ENCODE data around the gene NRXN3. TPM values are rescaled to one million over a fixed set of nuclear protein-coding genes. Genes with fewer than 3 reads are reported as not detected.

Gene NRXN3
- total and polyA plus RNA-seq, 2 of the 13 experiments (the other 11 are each of a cell fraction or from before 2014, with no cell fraction given), result 0.03 TPM; not detected in 1

GRCh38 chr14:78982551-78982950 is 812.4 kb downstream of the NRXN3 start:
- H3K9me3 ChIP-seq (ENCODE audit: low read length), result peaks cover 21% of the 10 kb centered on the region; the same call in 1 of the 2 replicates
- FAIRE-seq, result no peak
- in situ Hi-C loops (cut with HindIII; ENCODE audit: extremely low pct_ligation_motif_present, low pct_unique_long_range_greater_than_20kb) (no loop called here), intact Hi-C loops (cut with micrococcal nuclease; ENCODE audit: unreplicated experiment) (no loop called here)
- ChIA-PET CTCF (ENCODE audit: low intra/inter-chr PET ratio, low total read pairs) (no interaction called here), POLR2A (no interaction called here)
- no peak for TF ChIP-seq SOX13 (IDR thresholded peaks at IDR 0.05)
- no peak for TF ChIP-seq SOX13 (CRISPR knock-in tag; conservative IDR thresholded peaks at IDR 0.05 in 1 of 2, IDR thresholded peaks at IDR 0.05 in 1 of 2)
- no peak for TF ChIP-seq ZFP41 (CRISPR knock-in tag; IDR thresholded peaks at IDR 0.05; ENCODE audit: borderline replicate concordance)
- TF ChIP-seq FOXK1 (CRISPR knock-in tag; IDR thresholded peaks at IDR 0.05; ENCODE audit: borderline replicate concordance, low read depth), result no peak
- no peak for TF ChIP-seq ZBTB21 (CRISPR knock-in tag; IDR thresholded peaks at IDR 0.05)
- no peak for TF ChIP-seq ZBTB42 (CRISPR knock-in tag; IDR thresholded peaks at IDR 0.05)
- TF ChIP-seq MAFF (IDR thresholded peaks at IDR 0.05; ENCODE audit: low read depth, low read length), result no peak
- TF ChIP-seq ZNF788 (CRISPR knock-in tag; IDR thresholded peaks at IDR 0.05; ENCODE audit: borderline replicate concordance), result no peak
- H3K79me2 ChIP-seq (ENCODE audit: insufficient read depth, low read length), result no peaks in the 10 kb centered on the region
- BruUV-seq (replicated peaks), result no TSS peak
- DNase-seq (ENCODE audit: low spot score), result no peak
- no peak overlapping the region for H3K27ac ChIP-seq (ENCODE audit: extremely low read length, insufficient read depth, low read length)
- no peak overlapping the region for H2AFZ ChIP-seq (ENCODE audit: low read length)
- H4K20me1 ChIP-seq (ENCODE audit: insufficient read depth, low read length), result no peaks in the 10 kb centered on the region
- H3K4me1 ChIP-seq (ENCODE audit: insufficient read depth, low read length), result no peaks in the 10 kb centered on the region
- 4% methylated on average over 2 of the region's 2 CpGs for WGBS (ENCODE audit: low lambda C conversion rate)
- ATAC-seq, result no peak
- H3K4me2 ChIP-seq (ENCODE audit: low read depth, low read length), result no peak overlapping the region
- no peak overlapping the region for H3K9ac ChIP-seq (ENCODE audit: insufficient read depth, low read depth, low read length)
- no peak overlapping the region for H3K4me3 ChIP-seq (replicated peaks in 1 of 3; ENCODE audit: insufficient read depth in 1 of 3, low read depth in 2 of 3, low read length in 3 of 3)
- H3K36me3 ChIP-seq (replicated peaks in 1 of 2; ENCODE audit: control insufficient read depth in 1 of 2, insufficient read depth in 2 of 2, low read length in 2 of 2), result no peaks in the 10 kb centered on the region
- H3K27me3 ChIP-seq (ENCODE audit: control insufficient read depth in 1 of 2, insufficient read depth in 2 of 2, low read length in 2 of 2), result no peaks in the 10 kb centered on the region

GRCh38 chr14:78983126-78983525 is 813.0 kb downstream of the NRXN3 start:
- Histone ChIP-seq H3K27me3 (ENCODE audit: control insufficient read depth in 1 of 2, insufficient read depth in 2 of 2, low read length in 2 of 2) (no peaks in the 10 kb centered on the region), H4K20me1 (ENCODE audit: insufficient read depth, low read length) (no peaks in the 10 kb centered on the region), H3K36me3 (replicated peaks in 1 of 2; ENCODE audit: control insufficient read depth in 1 of 2, insufficient read depth in 2 of 2, low read length in 2 of 2) (no peaks in the 10 kb centered on the region), H2AFZ (ENCODE audit: low read length) (no peak overlapping the region), H3K4me3 (replicated peaks in 1 of 3; ENCODE audit: insufficient read depth in 1 of 3, low read depth in 2 of 3, low read length in 3 of 3) (no peak overlapping the region), H3K27ac (ENCODE audit: extremely low read length, insufficient read depth, low read length) (no peak overlapping the region), H3K9ac (ENCODE audit: insufficient read depth, low read depth, low read length) (no peak overlapping the region), H3K4me2 (ENCODE audit: low read depth, low read length) (no peak overlapping the region), H3K9me3 (ENCODE audit: low read length) (peaks cover 16% of the 10 kb centered on the region; the same call in 1 of the 2 replicates), H3K4me1 (ENCODE audit: insufficient read depth, low read length) (no peaks in the 10 kb centered on the region), H3K79me2 (ENCODE audit: insufficient read depth, low read length) (no peaks in the 10 kb centered on the region)
- BruUV-seq (replicated peaks), result no TSS peak
- POLR2A ChIA-PET, result no interaction called here
- in situ Hi-C loops (cut with HindIII; ENCODE audit: extremely low pct_ligation_motif_present, low pct_unique_long_range_greater_than_20kb) (no loop called here), intact Hi-C loops (cut with micrococcal nuclease; ENCODE audit: unreplicated experiment) (no loop called here)
- FAIRE-seq, result no peak
- no peak for DNase-seq (ENCODE audit: low spot score)
- WGBS (ENCODE audit: low lambda C conversion rate), result 2% methylated on average over 2 of the region's 2 CpGs
- no peak for ATAC-seq
- CTCF ChIA-PET (ENCODE audit: low intra/inter-chr PET ratio, low total read pairs), result no interaction called here
- TF ChIP-seq, protein P1, sequence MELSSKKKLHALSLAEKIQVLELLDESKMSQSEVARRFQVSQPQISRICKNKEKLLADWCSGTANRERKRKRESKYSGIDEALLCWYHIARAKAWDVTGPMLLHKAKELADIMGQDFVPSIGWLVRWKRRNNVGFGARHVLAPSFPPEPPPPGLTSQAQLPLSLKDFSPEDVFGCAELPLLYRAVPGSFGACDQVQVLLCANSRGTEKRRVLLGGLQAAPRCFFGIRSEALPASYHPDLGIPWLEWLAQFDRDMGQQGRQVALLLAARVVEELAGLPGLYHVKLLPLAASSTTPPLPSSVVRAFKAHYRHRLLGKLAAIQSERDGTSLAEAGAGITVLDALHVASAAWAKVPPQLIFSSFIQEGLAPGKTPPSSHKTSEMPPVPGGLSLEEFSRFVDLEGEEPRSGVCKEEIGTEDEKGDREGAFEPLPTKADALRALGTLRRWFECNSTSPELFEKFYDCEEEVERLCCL (CRISPR knock-in tag; IDR thresholded peaks at IDR 0.05; ENCODE audit: borderline replicate concordance), result no peak
- no peak for TF ChIP-seq SRSF9 (IDR thresholded peaks at IDR 0.05; ENCODE audit: borderline replicate concordance, insufficient read depth, low read depth, low read length, poor library complexity, severe bottlenecking)
- no peak for TF ChIP-seq ZNF616 (CRISPR knock-in tag; IDR thresholded peaks at IDR 0.05; ENCODE audit: low read depth)
- no peak for TF ChIP-seq XBP1 (CRISPR knock-in tag; IDR thresholded peaks at IDR 0.05)
- TF ChIP-seq ZNF331 (CRISPR knock-in tag; IDR thresholded peaks at IDR 0.05), result no peak
- TF ChIP-seq ZNF619 (CRISPR knock-in tag; IDR thresholded peaks at IDR 0.05), result no peak
- no peak for TF ChIP-seq RAD51 (IDR thresholded peaks at IDR 0.05; ENCODE audit: borderline replicate concordance)
- TF ChIP-seq, protein P2, sequence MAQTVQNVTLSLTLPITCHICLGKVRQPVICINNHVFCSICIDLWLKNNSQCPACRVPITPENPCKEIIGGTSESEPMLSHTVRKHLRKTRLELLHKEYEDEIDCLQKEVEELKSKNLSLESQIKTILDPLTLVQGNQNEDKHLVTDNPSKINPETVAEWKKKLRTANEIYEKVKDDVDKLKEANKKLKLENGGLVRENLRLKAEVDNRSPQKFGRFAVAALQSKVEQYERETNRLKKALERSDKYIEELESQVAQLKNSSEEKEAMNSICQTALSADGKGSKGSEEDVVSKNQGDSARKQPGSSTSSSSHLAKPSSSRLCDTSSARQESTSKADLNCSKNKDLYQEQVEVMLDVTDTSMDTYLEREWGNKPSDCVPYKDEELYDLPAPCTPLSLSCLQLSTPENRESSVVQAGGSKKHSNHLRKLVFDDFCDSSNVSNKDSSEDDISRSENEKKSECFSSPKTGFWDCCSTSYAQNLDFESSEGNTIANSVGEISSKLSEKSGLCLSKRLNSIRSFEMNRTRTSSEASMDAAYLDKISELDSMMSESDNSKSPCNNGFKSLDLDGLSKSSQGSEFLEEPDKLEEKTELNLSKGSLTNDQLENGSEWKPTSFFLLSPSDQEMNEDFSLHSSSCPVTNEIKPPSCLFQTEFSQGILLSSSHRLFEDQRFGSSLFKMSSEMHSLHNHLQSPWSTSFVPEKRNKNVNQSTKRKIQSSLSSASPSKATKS (CRISPR knock-in tag; IDR thresholded peaks at IDR 0.05), result no peak

All from HepG2 (cell line).